DMS114 treated with DMSO at 0.1 percent for 48 hours (cell line): ENCODE data around the gene TLN1.

Experiments
- DNase-seq: peaks from one replicate; lab custom pipeline; 2025; ENCODE audit not compliant: unreplicated experiment; lab: John Stamatoyannopoulos, UW

The TLN1 gene

DNA sequence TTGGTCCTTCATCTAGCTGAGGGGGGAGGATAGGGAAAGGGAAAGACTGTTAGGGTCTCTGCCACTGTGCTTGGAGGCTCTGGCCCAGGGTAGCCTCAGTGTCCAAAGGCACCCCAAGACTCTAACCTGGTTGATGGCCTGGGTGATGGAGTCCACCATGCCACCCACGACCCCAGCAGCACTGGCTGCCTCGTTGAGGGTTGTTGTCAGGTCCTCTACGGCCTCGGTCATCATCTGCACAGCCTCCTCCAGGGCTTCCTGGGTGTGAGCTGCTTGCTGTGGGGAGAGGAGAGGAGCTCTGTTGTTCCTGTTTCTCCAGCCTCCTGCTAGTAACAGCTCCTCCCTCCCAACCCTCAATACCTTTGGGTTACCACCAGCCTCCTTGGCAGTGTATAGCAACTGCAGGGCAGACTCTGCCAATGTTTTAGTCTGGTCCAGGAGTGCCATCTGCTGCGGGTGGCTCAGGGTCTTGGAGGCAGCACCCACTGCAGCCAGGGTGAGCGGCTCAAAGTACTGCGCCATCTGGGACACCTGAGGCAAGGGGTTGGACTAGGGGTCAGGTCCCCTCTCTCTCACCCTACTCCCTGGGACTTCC lies 26.1 kb downstream of the TLN1 start:
- DNase-seq: no peak

DNA sequence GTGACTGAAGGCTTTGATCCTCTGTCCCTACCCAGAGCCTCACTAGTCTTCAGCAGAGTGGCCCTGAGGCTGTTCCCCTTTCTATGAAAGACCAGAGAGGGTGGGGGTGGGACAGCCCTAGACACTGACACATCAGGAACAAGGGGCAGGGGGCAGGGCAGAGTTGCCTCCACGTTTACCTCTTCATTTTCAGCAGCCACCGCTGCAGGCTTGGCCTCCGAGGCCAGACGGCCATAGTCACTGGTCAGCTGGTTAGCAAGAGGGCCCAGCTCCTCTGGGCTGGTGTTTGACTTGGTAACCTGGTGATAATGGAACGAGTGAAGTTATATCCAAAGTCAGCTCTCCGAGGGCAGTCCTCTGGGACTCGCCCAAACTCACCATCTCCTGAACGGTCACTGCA lies 26.6 kb downstream of the TLN1 start:
- no peak for DNase-seq

DNA sequence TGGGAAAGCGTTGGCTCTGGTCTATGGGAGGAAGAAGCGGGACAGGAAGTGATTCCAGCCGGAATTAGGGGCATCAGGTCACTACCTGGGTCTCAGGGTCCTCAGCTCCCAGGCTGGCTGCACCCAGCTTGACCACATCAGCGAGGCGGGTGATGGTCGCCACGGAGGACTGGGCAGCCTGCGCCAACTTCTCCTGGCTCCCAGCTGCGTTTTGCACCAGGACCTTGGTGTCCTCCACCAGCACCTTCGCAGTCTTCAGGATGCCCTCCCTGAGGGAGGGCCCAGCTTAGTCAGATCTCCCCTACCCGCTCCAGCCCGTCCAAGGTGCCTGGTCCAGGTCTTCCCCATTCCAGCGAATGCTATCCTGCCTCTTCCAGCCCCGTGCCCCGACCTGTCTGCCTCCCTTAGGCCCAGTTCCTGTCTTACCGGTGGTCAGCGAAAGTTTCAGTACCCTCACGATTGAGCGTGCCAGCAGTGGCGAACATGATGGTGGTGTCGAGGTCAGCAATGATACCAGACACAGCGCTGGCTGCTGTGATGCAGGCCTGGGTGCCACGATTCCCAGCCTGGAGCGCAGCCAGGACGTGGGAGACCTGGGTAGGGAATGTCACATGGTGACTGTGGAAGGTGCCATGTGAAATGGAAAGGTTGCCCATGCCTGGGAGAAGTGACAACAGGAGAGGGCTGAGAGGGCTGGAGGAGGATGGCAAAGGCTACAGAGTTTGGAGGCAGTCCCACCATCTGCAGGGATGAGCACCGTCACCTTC lies 27.9 kb downstream of the TLN1 start:
- no peak for DNase-seq

DNA sequence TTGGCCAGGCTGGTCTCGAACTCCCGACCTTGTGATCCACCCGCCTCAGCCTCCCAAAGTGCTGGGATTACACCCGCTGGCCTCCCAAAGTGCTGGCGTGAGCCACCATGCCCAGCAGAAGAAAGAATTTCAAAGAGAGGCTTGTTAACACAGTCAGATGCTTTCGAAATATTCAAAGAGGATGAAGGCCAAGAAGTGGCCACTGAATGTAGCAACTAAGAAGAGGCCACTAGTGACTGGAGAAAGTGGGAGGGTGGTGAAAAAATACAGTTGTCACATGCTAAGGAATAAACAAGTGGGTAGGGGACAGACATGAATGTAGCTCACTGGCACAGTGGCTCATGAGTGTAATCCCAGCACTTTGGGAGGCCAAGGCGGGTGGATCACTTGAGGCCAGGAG lies 29.3 kb downstream of the TLN1 start:
- DNase-seq: no peak

DNA sequence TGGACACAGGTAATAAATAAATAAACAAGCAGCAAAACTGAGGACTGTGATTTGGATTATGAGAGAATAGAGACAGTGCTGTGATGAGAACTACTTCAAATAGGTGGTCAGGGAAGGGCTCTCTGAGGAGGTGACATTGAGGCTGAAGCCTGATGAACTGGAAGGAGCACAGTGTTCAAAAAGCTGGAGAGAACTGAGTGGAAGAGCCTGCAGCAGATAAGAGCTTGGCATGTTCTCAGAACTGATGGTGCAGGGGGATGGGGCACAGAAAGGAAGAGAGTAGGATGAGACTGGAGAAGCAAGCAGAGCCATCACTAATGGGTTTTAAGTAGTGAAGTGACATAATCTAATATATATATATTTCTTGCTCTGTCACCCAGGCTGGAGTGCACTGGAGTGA lies 31.1 kb downstream of the TLN1 start:
- DNase-seq: no peak

DNA sequence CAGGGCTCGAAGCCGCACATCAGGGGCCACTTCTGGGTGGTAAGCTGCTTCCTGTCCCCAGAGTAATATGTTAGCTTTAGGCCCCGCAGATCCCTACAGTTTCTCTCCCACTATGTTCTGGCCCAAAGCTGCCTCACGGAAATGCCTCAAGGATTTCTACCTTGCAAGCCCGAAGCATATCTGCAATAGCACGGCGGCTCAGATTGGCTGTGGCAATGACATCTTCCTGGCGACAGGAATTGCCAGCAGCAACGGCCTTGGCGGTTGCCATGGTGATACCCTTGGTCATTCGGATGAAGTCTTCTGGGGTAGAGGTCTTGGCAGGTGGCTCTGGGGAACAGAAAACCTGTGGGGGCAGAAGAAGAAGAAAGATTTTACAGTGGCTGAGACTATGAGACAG lies 32.0 kb downstream of the TLN1 start:
- DNase-seq: no peak

DNA sequence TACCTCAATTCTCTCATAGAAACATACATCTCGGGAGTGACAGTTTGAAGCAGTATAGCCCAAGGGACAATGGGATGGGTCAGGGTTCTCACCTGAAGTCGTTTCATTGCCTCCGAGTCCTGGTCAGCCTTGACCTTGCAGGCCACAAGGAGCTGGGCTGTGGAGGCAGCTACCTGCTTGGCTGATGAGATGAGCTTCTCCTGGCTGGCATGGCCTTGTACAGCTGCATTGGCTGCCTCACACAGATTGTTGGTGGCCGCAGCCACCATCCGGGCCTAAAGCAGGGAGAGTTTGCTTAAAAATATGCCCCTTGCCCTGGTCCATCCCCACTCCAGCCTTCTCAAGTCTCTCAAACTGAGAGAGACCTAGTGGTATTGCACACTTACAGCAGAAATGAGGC lies 33.8 kb downstream of the TLN1 start:
- no peak for DNase-seq

DNA sequence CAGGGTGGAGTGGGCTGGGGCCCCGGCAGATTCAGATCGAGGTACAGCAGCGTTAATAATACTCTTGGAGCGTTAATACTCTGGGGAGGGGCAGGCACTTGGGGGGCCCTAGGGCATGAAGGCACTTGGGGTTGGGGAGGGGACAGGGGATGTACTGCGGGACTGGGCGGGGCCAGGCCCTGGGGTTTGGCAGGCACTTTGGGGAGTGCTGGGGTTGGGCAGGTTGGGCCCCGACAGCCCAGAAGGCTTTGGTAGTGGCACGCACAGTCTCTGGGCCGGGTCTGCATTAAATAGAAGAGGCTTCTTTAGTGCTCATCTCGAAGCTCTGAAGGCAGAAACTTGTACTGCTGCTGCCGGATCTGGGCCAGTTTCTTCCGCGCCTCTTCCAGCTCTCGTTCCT lies 34.5 kb downstream of the TLN1 start:
- DNase-seq: no peak

DNA sequence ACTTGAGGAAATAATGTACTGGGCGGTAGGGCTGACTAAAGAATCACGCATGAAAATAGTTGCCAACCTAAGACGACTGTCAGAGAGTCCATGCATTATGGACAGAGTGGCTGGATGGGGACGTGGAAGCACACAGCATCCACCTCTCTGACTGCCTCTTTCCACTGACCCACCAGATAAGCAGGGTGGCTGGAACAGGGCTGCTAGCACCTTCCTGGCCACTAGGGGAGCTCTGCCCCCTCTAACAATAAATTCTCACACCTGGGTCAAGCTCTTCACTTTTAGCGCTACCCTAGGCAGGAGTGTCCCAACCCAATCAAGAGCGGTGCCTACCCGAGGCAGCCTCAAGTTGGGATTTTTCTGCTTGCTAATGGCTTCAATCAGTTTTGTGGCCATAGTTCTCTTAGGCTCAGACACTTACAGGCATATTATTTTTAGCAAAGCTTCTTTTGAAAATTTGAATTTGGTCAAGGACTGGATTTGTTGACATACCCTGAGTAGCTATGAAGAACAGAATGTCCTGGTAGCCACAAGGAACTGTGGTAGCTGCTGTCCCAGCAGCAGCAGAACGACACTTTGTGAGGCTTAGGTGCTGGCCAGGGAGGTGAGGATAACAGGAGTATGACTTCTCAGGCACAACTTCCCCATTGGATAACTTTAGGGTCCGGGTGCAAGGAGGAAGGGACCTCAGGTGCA lies 35.3 kb downstream of the TLN1 start:
- DNase-seq: peak; percentile 21

DNA sequence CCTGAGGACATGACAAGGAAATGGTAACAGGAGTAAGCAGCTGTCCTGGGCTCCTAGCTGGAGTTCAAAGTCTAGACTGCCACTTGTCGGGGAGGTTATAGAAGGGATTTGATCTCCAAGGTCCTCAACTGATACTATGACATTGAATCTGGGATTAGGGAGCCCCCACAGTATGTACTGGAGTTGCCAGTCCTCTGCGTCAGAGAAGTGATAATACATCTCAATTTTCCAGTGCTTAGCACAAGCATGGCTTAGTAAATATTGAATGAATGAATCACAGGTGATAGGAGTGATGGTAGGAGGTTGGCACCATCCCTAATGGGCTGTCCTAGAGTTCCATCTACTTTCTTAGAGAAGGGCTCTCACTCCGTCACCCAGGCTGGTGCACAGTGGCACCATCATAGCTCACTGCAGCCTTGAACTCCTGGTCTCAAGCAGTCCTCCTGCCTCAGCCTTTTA lies 36.0 kb downstream of the TLN1 start:
- no peak for DNase-seq

DNA sequence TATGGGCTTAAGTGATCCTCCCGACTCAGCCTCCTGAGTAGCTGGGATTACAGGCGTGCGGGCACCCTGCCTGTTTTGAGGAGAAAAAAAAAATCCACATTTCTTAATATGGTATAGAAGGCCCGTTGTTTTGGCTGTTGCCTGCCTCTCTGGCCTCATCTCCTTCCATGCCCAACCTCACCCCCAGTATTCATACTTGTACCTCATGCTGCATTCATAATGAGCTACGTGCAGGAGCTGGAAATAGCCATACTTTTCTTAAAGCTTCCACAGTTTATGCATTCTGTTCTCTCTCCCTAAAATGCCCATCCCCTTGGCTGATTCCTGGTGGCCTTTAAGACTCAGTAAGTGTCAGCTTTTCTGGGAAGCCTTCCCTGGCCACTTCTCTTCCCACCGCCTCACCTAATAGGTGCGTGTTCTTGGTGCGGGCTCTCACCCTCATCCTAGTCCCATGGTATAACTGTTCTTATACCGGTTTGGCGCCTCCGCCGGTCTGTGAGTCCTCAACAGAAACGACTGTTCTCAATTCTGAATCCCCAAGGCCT lies 40.2 kb downstream of the TLN1 start:
- DNase-seq: no peak

DNA sequence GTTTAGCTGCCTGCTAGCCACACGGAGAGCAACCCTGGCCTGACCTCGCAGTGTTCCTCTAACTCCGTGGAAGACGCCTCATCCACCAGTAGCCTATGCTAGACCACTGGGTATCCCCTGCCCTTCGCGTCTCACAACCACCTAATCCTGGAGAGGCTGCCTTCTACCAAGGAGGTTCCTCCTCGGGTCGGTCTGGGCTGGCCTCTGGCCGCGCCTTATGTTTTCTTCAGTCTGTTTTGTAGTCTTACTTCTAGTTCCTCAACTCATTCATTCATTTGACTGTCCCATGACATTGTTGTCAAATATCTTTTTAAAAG lies 40.7 kb downstream of the TLN1 start:
- no peak for DNase-seq

DNA sequence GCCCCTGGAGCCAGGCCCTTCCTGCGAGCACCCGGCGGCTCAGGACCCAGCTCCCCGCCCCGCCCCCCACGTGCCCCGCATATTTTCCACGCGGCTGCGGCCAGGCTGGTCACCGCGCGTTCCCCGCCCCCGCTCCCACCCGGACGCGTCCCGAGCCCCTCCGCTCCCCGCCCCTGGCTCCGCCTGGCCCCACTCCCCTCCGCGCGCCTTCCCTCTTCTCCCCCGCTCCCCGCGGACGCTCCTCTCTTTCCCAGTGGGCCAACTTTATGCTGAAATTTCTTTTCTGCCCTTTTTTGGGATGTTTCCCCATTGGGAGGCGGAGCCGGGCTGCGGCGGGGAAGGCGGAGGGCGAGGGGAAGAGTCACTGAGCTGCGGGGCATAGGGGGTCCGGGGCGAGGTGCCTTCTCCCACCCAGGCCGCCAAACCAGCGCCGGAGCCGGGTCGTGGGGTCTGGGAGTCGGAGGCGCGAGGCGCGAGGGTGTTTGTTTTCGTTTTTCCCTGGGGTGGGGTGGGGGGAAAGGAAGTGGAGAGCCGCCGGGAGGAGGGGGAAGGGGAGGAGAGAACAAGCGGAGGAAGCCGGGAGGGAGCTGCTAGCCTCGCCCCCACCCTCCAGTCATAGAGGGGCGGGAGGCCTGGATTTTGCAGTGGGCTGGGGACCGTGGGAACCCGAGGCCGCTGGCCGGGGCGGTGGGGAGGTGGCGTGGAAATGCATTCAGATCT lies 41.2 kb downstream of the TLN1 start:
- peak; percentile 67 for DNase-seq

DNA sequence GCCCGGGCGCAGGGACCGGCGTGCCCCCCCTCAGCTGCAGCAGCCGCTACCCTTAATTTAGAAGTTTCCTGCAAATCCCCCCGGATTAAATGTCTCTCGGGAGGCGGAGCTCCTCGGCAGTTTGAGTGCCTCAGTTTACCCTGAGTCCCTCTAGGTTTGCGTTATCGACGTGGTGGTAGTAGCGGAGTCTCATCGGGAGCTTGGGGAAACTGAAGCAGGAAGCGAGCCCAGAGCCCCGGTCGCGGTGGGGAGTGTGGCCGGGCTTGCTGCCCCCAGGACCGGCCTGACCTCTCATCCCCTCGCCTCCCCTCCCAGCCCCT lies 41.7 kb downstream of the TLN1 start:
- peak; percentile 28 for DNase-seq

DNA sequence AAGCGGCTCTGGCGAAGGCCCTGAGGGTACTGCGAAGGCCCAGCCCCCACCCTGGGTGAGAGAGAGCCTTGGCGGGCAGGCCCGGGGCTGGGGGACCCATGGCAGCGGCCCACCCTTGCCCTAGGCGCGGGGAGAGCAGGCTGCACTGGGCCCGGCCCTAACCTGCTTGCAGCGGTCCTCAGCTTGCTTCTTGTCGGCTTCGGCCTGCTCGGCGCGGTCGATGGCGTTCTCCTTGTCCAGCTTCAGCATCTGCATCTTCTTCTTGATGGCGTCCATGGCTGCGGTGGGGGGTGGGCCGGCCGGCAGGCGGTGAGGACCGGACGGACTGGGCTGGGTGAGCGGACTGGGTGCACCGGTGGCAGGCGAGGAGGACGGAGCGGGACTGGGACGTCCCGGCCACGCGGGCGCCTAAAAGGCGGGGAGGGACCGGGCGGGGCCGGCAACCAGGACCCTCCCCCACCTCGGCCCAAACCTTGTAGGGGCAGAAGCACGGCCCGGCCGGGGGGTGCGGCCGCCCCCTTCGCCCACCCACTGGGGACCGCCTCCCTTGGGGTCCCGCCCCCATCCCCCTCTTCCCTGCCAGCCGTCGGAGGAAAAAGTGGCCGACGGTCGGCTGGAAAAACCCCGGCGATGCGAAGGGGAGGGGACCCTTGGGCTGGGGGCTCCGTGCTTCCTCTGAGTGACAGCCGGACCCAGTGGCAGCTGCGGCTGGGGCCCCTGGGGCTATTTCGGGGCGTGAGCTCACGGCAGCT lies 42.3 kb downstream of the TLN1 start, which contains the start of gene TPM2:
Gene TPM2, minus strand, starts transcription at position 384 of the 752 bp plus-strand sequence. Its CDS starts 108 bp downstream, at position 276.
- DNase-seq: no peak

DNA sequence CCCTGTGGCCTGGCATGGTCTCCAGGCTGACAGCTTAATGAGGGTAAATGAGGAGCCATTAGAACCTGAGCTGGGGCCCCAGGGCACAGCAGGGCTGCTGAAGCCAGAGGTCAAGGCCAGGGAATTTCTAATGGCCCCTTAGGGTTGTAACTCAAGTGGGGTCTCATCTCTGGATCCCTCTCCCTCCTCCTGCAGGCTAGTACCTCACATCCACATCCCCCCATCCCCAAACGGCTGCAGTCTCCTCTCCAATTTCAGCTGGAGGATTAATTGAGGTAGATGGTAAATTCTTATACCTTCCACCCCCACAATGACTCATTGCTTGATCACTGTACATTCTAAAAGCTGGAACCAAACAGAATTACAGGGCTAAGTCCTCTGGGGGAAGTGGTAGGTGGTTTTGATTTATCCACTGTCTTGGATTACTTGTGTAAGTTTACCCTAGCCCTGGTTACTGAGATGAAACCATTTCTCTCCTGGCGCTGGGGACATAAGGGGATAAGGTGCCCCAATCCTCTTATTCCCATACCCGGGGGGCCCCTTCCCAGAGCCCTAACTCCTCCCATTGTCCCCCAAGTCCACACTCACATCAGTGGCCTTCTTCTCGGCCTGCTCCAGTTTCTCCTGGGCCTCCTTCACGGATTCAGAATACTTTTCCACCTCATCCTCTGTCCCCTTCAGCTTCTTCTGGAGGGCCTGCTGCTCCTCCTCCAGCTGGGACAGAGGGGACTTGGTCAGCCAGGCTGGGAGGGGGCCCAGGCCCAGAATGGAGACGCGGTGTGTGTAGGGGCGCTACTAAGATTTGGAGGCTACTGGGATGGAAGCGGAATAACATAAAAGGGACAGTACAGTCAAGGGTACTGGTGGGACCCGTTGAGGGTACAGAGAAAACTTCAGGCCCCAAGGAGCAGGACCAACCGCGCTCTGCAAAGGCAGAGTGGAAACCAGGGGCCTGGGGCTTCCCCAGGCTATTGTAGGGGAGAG lies 43.1 kb downstream of the TLN1 start:
- DNase-seq: no peak

DNA sequence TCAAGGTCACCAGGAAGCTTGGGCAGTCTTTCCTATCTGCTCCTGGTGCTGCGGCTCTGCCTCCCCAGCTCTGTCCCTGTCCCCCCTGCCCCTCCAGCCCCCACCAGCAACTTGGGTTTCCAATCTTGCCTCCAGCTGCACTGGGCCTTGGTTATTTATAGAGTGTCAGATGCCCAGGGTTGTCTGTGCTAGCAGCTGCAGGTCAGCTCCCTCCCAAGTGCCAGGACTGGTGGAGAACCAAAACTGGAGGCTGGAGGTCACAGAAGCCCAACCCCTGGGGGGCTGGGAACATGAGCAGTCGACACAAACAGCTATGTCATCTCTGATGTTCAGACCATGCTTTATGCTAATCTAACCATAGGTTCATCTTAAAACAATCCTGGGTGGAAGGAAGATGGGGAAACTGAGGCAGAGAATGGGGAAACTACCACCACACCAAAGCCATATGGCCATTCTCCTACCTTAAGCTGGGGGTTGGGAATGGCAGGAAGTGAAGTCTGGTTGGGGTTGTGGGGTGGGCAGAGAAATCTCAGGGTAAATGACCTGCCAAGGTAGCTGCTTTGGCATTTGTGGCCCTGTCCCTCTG lies 43.9 kb downstream of the TLN1 start:
- no peak for DNase-seq

DNA sequence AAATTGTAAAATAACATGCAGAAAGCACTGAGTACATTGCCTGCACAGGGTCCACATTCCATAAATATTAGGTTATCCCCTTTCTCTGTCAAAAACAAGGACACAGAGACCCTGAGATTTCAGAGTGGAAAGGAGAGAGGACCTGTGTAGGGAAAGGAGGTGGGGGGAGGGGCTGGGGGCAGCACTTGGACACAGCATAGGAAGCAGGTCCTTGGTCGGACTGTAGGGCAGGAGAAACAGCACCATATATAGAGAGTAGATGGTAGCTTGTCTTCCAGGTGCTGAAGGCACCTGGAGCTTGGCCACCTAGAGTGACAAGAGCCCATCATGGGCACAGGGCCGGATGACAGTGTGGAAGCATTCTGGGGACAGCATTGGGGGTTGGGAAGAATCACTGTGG lies 44.7 kb downstream of the TLN1 start:
- DNase-seq: no peak
